GM19324 (cell line): ENCODE measurements around the gene DDHD1.
"Not testable (repeated sequence)": the region's sequence is repeated elsewhere in the genome, so short reads cannot be mapped to it uniquely, and the experiment has no call there.

ENCODE experiments used
- ATAC-seq: cut with Tn5 transposase; IDR thresholded peaks from one replicate; pipeline ENCODE4 v1.9.1; 2021; ENCODE audit warnings: mild to moderate bottlenecking, moderate library complexity; ENCODE audit not compliant: unreplicated experiment, low FRiP score

DDHD1 gene

GRCh38 chr14:53152887-53153701 is at the start of gene DDHD1:
TSS of gene DDHD1 (minus strand) at chr14:53153323. CDS start at chr14:53153098, 225 bp downstream.
- peak; percentile 80 for ATAC-seq

GRCh38 chr14:53195949-53196348 is 42.8 kb upstream of the DDHD1 start:
- ATAC-seq, result no peak

- ATAC-seq, result no peak
These were observed 40.1 kb upstream of the DDHD1 start for GRCh38 chr14:53193193-53193592.

- ATAC-seq, result no peak
These were observed 39.1 kb upstream of the DDHD1 start for GRCh38 chr14:53192052-53192760.

- no peak for ATAC-seq
These were observed 37.8 kb upstream of the DDHD1 start for GRCh38 chr14:53190938-53191337.

GRCh38 chr14:53187921-53188463 is 34.9 kb upstream of the DDHD1 start:
- ATAC-seq, result no peak

GRCh38 chr14:53186532-53186931 is 33.4 kb upstream of the DDHD1 start:
- ATAC-seq, result no peak

GRCh38 chr14:53183611-53184010 is 30.5 kb upstream of the DDHD1 start:
- ATAC-seq, result no peak

GRCh38 chr14:53183056-53183455 is 29.9 kb upstream of the DDHD1 start:
- ATAC-seq, result no peak

GRCh38 chr14:53181463-53182081 is 28.4 kb upstream of the DDHD1 start:
- not testable (repeated sequence) for ATAC-seq

- no peak for ATAC-seq
These were observed 27.4 kb upstream of the DDHD1 start for GRCh38 chr14:53180272-53181221.

- ATAC-seq, result not testable (repeated sequence)
These were observed 26.4 kb upstream of the DDHD1 start for GRCh38 chr14:53179486-53180005.

GRCh38 chr14:53175375-53175774 is 22.3 kb upstream of the DDHD1 start:
- no peak for ATAC-seq

- ATAC-seq, result no peak
These were observed 21.8 kb upstream of the DDHD1 start for GRCh38 chr14:53174918-53175317.

- no peak for ATAC-seq
These were observed 15.7 kb upstream of the DDHD1 start for GRCh38 chr14:53168786-53169185.

- ATAC-seq, result no peak
These were observed 14.6 kb upstream of the DDHD1 start for GRCh38 chr14:53167602-53168328.

- ATAC-seq, result no peak
These were observed 8.8 kb upstream of the DDHD1 start for GRCh38 chr14:53161758-53162435.

- ATAC-seq, result no peak
These were observed 3.1 kb upstream of the DDHD1 start for GRCh38 chr14:53156238-53156637.
